ENCODE measurements around the gene NFATC2. TPM values are rescaled to one million over a fixed set of nuclear protein-coding genes. Genes with fewer than 3 reads are reported as not detected.

Gene NFATC2
- polyA plus RNA-seq, 1 of the 3 experiments (the other 2 are of a cell fraction) = 0.36 TPM

GRCh38 chr20:51358032-51358724, 184.3 kb downstream of the NFATC2 start:
- WGBS (ENCODE audit: low lambda C conversion rate) = 79% methylated on average over 3 of the region's 3 CpGs
- peaks cover 12% of the 10 kb centered on the region for H3F3A ChIP-seq (replicated peaks; ENCODE audit: insufficient read depth)
- no peak overlapping the region for H3K4me3 ChIP-seq (ENCODE audit: low read depth in 2 of 2, low read length in 1 of 2)
- no peaks in the 10 kb centered on the region for H3K27me3 ChIP-seq (ENCODE audit: insufficient read depth)
- no peaks in the 10 kb centered on the region for H3K9me2 ChIP-seq
- no peaks in the 10 kb centered on the region for H3K36me3 ChIP-seq (replicated peaks in 1 of 2; ENCODE audit: control insufficient read depth in 1 of 2, insufficient read depth in 2 of 2, low read length in 1 of 2)
- no peaks in the 10 kb centered on the region for H4K20me1 ChIP-seq (ENCODE audit: insufficient read depth)
- no peak overlapping the region for H3K27ac ChIP-seq (ENCODE audit: low read depth in 2 of 2, low read length in 1 of 2)
- H3K9ac ChIP-seq = no peak overlapping the region
- no peak for DNase-seq
- no peak overlapping the region for H2AFZ ChIP-seq (ENCODE audit: low read depth)
- H3K4me1 ChIP-seq (ENCODE audit: control insufficient read depth in 1 of 2, insufficient read depth in 2 of 2, low read depth in 1 of 2, low read length in 1 of 2) = peaks cover 0 to 14% of the 10 kb centered on the region in 2 experiments; a peak in 2 of 4 replicates
- TF ChIP-seq POLR2AphosphoS5 (IDR thresholded peaks at IDR 0.05; ENCODE audit: low read depth, low read length) = no peak
- TF ChIP-seq YY1 (IDR thresholded peaks at IDR 0.05; ENCODE audit: low read depth) = no peak
- no peak for TF ChIP-seq EZH2phosphoT487 (IDR thresholded peaks at IDR 0.05; ENCODE audit: borderline replicate concordance, low read depth)
- no peak for TF ChIP-seq JUND (IDR thresholded peaks at IDR 0.05)
- TF ChIP-seq FOXM1 (IDR thresholded peaks at IDR 0.05; ENCODE audit: low read depth) = no peak
- no peak for TF ChIP-seq RAD21 (IDR thresholded peaks at IDR 0.05; ENCODE audit: low read length)
- TF ChIP-seq EP300 (IDR thresholded peaks at IDR 0.05; ENCODE audit: borderline replicate concordance in 1 of 2, low read depth in 1 of 2, low read length in 1 of 2) = no peak
- no peak for TF ChIP-seq ZBTB33 (IDR thresholded peaks at IDR 0.05; ENCODE audit: borderline replicate concordance, low read depth)
- no peak for TF ChIP-seq CHD2 (IDR thresholded peaks at IDR 0.05; ENCODE audit: low read length, partially characterized antibody)
- CTCF ChIA-PET = interaction anchor here (5.4 kb wide), 1 partner anchor 14 kb away, joined by 29 read pairs; no protein-coding TSS in a partner anchor
- POLR2A ChIA-PET = no interaction called here
- no peaks in the 10 kb centered on the region for H3K9me3 ChIP-seq
- no peaks in the 10 kb centered on the region for H3K79me2 ChIP-seq (ENCODE audit: insufficient read depth)
- no peak overlapping the region for H3K4me2 ChIP-seq

DNA sequence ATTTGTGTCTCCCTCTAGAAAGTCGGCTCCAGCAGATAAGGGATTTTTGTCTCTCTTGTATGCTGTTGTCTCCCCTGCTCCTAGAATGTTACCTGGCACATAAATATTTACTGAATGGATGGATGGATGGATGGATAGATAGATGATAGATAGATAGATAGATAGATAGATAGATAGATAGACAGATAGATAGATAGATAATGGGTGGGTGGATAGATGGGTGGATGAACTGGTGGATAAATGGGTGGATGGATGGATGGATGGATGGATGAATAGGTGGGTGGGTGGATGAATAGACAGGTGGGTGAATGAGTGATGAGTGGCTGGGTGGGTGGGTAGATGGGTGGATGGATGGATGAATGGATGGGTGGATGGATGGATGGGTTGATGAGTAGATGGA, 185.0 kb downstream of the NFATC2 start:
- H3K27me3 ChIP-seq (ENCODE audit: insufficient read depth) = no peaks in the 10 kb centered on the region
- H3K36me3 ChIP-seq (replicated peaks in 1 of 2; ENCODE audit: control insufficient read depth in 1 of 2, insufficient read depth in 2 of 2, low read length in 1 of 2) = no peaks in the 10 kb centered on the region
- no peaks in the 10 kb centered on the region for H3K9me2 ChIP-seq
- 34% methylated on average over 1 of the region's 1 CpG for WGBS (ENCODE audit: low lambda C conversion rate)
- H3K27ac ChIP-seq (ENCODE audit: low read depth in 2 of 2, low read length in 1 of 2) = no peak overlapping the region
- ChIA-PET CTCF (no interaction called here), POLR2A (no interaction called here)
- no peaks in the 10 kb centered on the region for H3K9me3 ChIP-seq
- H2AFZ ChIP-seq (ENCODE audit: low read depth) = no peak overlapping the region
- no peak overlapping the region for H3K4me3 ChIP-seq (ENCODE audit: low read depth in 2 of 2, low read length in 1 of 2)
- no peak overlapping the region for H3K9ac ChIP-seq
- H3K4me1 ChIP-seq (ENCODE audit: control insufficient read depth in 1 of 2, insufficient read depth in 2 of 2, low read depth in 1 of 2, low read length in 1 of 2) = peaks cover 0 to 14% of the 10 kb centered on the region in 2 experiments; a peak in 2 of 4 replicates
- H3K79me2 ChIP-seq (ENCODE audit: insufficient read depth) = no peaks in the 10 kb centered on the region
- DNase-seq = no peak
- H4K20me1 ChIP-seq (ENCODE audit: insufficient read depth) = no peaks in the 10 kb centered on the region
- H3F3A ChIP-seq (replicated peaks; ENCODE audit: insufficient read depth) = peaks cover 12% of the 10 kb centered on the region
- H3K4me2 ChIP-seq = no peak overlapping the region
- TF ChIP-seq RCOR1 (IDR thresholded peaks at IDR 0.05; ENCODE audit: low read length) (no peak), SMC3 (IDR thresholded peaks at IDR 0.05; ENCODE audit: low read depth, low read length) (no peak), CHD2 (IDR thresholded peaks at IDR 0.05; ENCODE audit: low read length, partially characterized antibody) (no peak), EP300 (IDR thresholded peaks at IDR 0.05; ENCODE audit: borderline replicate concordance in 1 of 2, low read depth in 1 of 2, low read length in 1 of 2) (no peak), NRF1 (IDR thresholded peaks at IDR 0.05; ENCODE audit: low read depth, low read length) (no peak), RXRA (IDR thresholded peaks at IDR 0.05; ENCODE audit: borderline replicate concordance, low read depth) (no peak), TEAD4 (IDR thresholded peaks at IDR 0.05; ENCODE audit: borderline replicate concordance, insufficient read depth) (no peak), PBX3 (IDR thresholded peaks at IDR 0.05) (no peak), RFX5 (IDR thresholded peaks at IDR 0.05; ENCODE audit: low read length) (no peak), MAX (IDR thresholded peaks at IDR 0.05; ENCODE audit: low read depth) (no peak), CTCF (IDR thresholded peaks at IDR 0.05) (no peak), RAD21 (IDR thresholded peaks at IDR 0.05; ENCODE audit: low read length) (no peak)
